ENCODE results near the gene KIAA1586.
"Not testable (repeated sequence)": the region's sequence is repeated elsewhere in the genome, so short reads cannot be mapped to it uniquely, and the experiment has no call there.

Gene KIAA1586

GRCh38 chr6:57047257-57047585, 728 bp downstream of the KIAA1586 start:
- not testable (repeated sequence) for DNase-seq (ENCODE audit: low read depth)

- DNase-seq (ENCODE audit: low read depth), result not testable (repeated sequence)
These were observed 1.4 kb downstream of the KIAA1586 start for GRCh38 chr6:57047859-57048258.

- no peak for DNase-seq (ENCODE audit: low read depth)
These were observed 2.1 kb downstream of the KIAA1586 start for GRCh38 chr6:57048577-57048976.

- DNase-seq (ENCODE audit: low read depth), result no peak
These were observed 17.4 kb downstream of the KIAA1586 start for GRCh38 chr6:57063847-57064246.

GRCh38 chr6:57064809-57065208, 18.3 kb downstream of the KIAA1586 start:
- DNase-seq (ENCODE audit: low read depth), result no peak

GRCh38 chr6:57068061-57068460, 21.6 kb downstream of the KIAA1586 start:
- no peak for DNase-seq (ENCODE audit: low read depth)

- DNase-seq (ENCODE audit: low read depth), result no peak
These were observed 22.7 kb downstream of the KIAA1586 start for GRCh38 chr6:57069228-57069627.

- no peak for DNase-seq (ENCODE audit: low read depth)
These were observed 23.4 kb downstream of the KIAA1586 start for GRCh38 chr6:57069920-57070331.

- no peak for DNase-seq (ENCODE audit: low read depth)
These were observed 25.6 kb downstream of the KIAA1586 start for GRCh38 chr6:57072108-57072507.

- DNase-seq (ENCODE audit: low read depth), result no peak
These were observed 27.9 kb downstream of the KIAA1586 start for GRCh38 chr6:57074383-57074782.

GRCh38 chr6:57075092-57075491, 28.6 kb downstream of the KIAA1586 start:
- DNase-seq (ENCODE audit: low read depth), result no peak

- DNase-seq (ENCODE audit: low read depth), result no peak
These were observed 32.2 kb downstream of the KIAA1586 start for GRCh38 chr6:57078531-57079207.

- no peak for DNase-seq (ENCODE audit: low read depth)
These were observed 39.0 kb downstream of the KIAA1586 start for GRCh38 chr6:57085471-57085870.

GRCh38 chr6:57086843-57087242, 40.4 kb downstream of the KIAA1586 start:
- no peak for DNase-seq (ENCODE audit: low read depth)

GRCh38 chr6:57087916-57088315, 41.4 kb downstream of the KIAA1586 start:
- DNase-seq (ENCODE audit: low read depth), result no peak

GRCh38 chr6:57089265-57089664, 42.8 kb downstream of the KIAA1586 start:
- DNase-seq (ENCODE audit: low read depth), result no peak

- DNase-seq (ENCODE audit: low read depth), result peak; percentile 87
These were observed 43.4 kb downstream of the KIAA1586 start, which contains the start of gene ZNF451 for GRCh38 chr6:57089687-57090457. Gene ZNF451 (plus strand): TSS chr6:57090188. CDS start chr6:57090254, 66 bp downstream.

- not testable (repeated sequence) for DNase-seq (ENCODE audit: low read depth)
These were observed 44.1 kb downstream of the KIAA1586 start for GRCh38 chr6:57090458-57091067.

GRCh38 chr6:57091375-57091774, 44.9 kb downstream of the KIAA1586 start:
- DNase-seq (ENCODE audit: low read depth), result not testable (repeated sequence)

GRCh38 chr6:57094689-57095088, 48.2 kb downstream of the KIAA1586 start:
- no peak for DNase-seq (ENCODE audit: low read depth)

GRCh38 chr6:57097596-57097995, 51.1 kb downstream of the KIAA1586 start:
- no peak for DNase-seq (ENCODE audit: low read depth)

- DNase-seq (ENCODE audit: low read depth), result no peak
These were observed 56.5 kb downstream of the KIAA1586 start for GRCh38 chr6:57102976-57103375.

- DNase-seq (ENCODE audit: low read depth), result no peak
These were observed 57.8 kb downstream of the KIAA1586 start for GRCh38 chr6:57104336-57104735.
